ENCODE results near the gene GALK1. TPM values are rescaled to one million over a fixed set of nuclear protein-coding genes. Genes with fewer than 3 reads are reported as not detected.

The GALK1 gene
- total and polyA plus RNA-seq, 5 experiments from 2014 or later = 9.5 to 18.0 (median 14.4) TPM

GRCh38 chr17:75752802-75753513, 12.0 kb downstream of the GALK1 start:
- DNase-seq (peak in 1 of 10 donors; percentile 9), ATAC-seq (no peak)
- peaks cover 10 to 17% (median 15%) of the 10 kb centered on the region in 4 donors for H3K4me1 Mint-ChIP-seq
- H3K27me3 Mint-ChIP-seq = no peaks in the 10 kb centered on the region
- no peaks in the 10 kb centered on the region for H3K36me3 Mint-ChIP-seq
- POLR2A ChIA-PET = interaction anchor here (0.6 to 28.6 kb wide), 26 partner anchors 11 to 490 kb away, joined by 3 to 596 read pairs (median 6); partner anchors contain the start of genes GALK1, RECQL5, SAP30BP and SMIM5
- peak overlapping the region; percentile 54 to 75 (median 62) for H3K4me3 Mint-ChIP-seq
- H3K27ac Mint-ChIP-seq = peak overlapping the region in 6 of 10 donors; percentile 33 to 76 (median 68)
- H3K9me3 Mint-ChIP-seq = no peaks in the 10 kb centered on the region

GRCh38 chr17:75752405-75752709, 12.6 kb downstream of the GALK1 start:
- H3K36me3 Mint-ChIP-seq = no peaks in the 10 kb centered on the region
- H3K27ac Mint-ChIP-seq = peak overlapping the region in 1 of 10 donors; percentile 69
- H3K4me3 Mint-ChIP-seq = peak overlapping the region in 3 of 10 donors; percentile 24 to 37 (median 33)
- ATAC-seq (no peak), DNase-seq (no peak)
- H3K27me3 Mint-ChIP-seq = peaks cover 0 to 3% (median 0%) of the 10 kb centered on the region in 5 donors
- POLR2A ChIA-PET = interaction anchor here (0.6 to 28.6 kb wide), 6 partner anchors 12 to 268 kb away, joined by 8 to 596 read pairs (median 11); partner anchors contain the start of genes GALK1, SMIM5 and UNK
- no peaks in the 10 kb centered on the region for H3K9me3 Mint-ChIP-seq
- peaks cover 13 to 22% (median 19%) of the 10 kb centered on the region in 4 donors for H3K4me1 Mint-ChIP-seq

- Mint-ChIP-seq H3K27me3 (peaks cover 0 to 3% (median 0%) of the 10 kb centered on the region in 5 donors), H3K27ac (peak overlapping the region in 1 of 10 donors; percentile 82), H3K36me3 (no peaks in the 10 kb centered on the region), H3K4me1 (peaks cover 13 to 22% (median 19%) of the 10 kb centered on the region in 4 donors), H3K9me3 (no peaks in the 10 kb centered on the region), H3K4me3 (peak overlapping the region in 1 of 10 donors; percentile 33)
- DNase-seq (no peak), ATAC-seq (no peak)
- POLR2A ChIA-PET = interaction anchor here (0.6 to 28.6 kb wide), 3 partner anchors 30 to 267 kb away, joined by 8 to 596 read pairs (median 10); partner anchors contain the start of genes SMIM5 and UNK
Observed at GRCh38 chr17:75751676-75752404, 13.2 kb downstream of the GALK1 start.

GRCh38 chr17:75750661-75751423, 14.2 kb downstream of the GALK1 start:
- no peaks in the 10 kb centered on the region for H3K36me3 Mint-ChIP-seq
- peaks cover 13 to 22% (median 18%) of the 10 kb centered on the region in 4 donors for H3K4me1 Mint-ChIP-seq
- DNase-seq (no peak), ATAC-seq (no peak)
- POLR2A ChIA-PET = interaction anchor here (0.6 to 3.3 kb wide), 4 partner anchors 28 to 118 kb away, joined by 4 to 14 read pairs (median 8); partner anchors contain the start of gene SMIM5
- H3K4me3 Mint-ChIP-seq = no peak overlapping the region
- H3K27me3 Mint-ChIP-seq = peaks cover 0 to 3% (median 0%) of the 10 kb centered on the region in 5 donors
- peak overlapping the region in 2 of 10 donors; percentile 4 to 83 for H3K27ac Mint-ChIP-seq
- no peaks in the 10 kb centered on the region for H3K9me3 Mint-ChIP-seq

- peak overlapping the region in 1 of 10 donors; percentile 11 for H3K4me3 Mint-ChIP-seq
- POLR2A ChIA-PET = interaction anchor here (0.6 to 3.3 kb wide), 5 partner anchors 29 to 117 kb away, joined by 3 to 14 read pairs (median 4); partner anchors contain the start of gene SMIM5
- ATAC-seq (peak; percentile 67 to 73), DNase-seq (peak; percentile 71 to 93 (median 86))
- peak overlapping the region in 3 of 10 donors; percentile 27 to 83 (median 51) for H3K27ac Mint-ChIP-seq
- H3K27me3 Mint-ChIP-seq = peaks cover 0 to 3% (median 0%) of the 10 kb centered on the region in 5 donors
- no peaks in the 10 kb centered on the region for H3K36me3 Mint-ChIP-seq
- peaks cover 10 to 18% (median 15%) of the 10 kb centered on the region in 4 donors for H3K4me1 Mint-ChIP-seq
- no peaks in the 10 kb centered on the region for H3K9me3 Mint-ChIP-seq
Observed at GRCh38 chr17:75749545-75750389, 15.2 kb downstream of the GALK1 start.

GRCh38 chr17:75748706-75749105, 16.3 kb downstream of the GALK1 start:
- peaks cover 0 to 3% (median 0%) of the 10 kb centered on the region in 5 donors for H3K27me3 Mint-ChIP-seq
- no peak overlapping the region for H3K27ac Mint-ChIP-seq
- H3K9me3 Mint-ChIP-seq = no peaks in the 10 kb centered on the region
- ATAC-seq = no peak
- no peak overlapping the region for H3K4me3 Mint-ChIP-seq
- no peak for DNase-seq
- H3K4me1 Mint-ChIP-seq = peaks cover 8 to 14% (median 11%) of the 10 kb centered on the region in 4 donors
- POLR2A ChIA-PET = interaction anchor here (0.6 to 3.3 kb wide), 5 partner anchors 30 to 130 kb away, joined by 3 to 14 read pairs (median 4); partner anchors contain the start of gene SMIM5
- H3K36me3 Mint-ChIP-seq = no peaks in the 10 kb centered on the region

GRCh38 chr17:75743625-75744206, 21.3 kb downstream of the GALK1 start:
- Mint-ChIP-seq H3K4me1 (peaks cover 3 to 7% (median 4%) of the 10 kb centered on the region in 4 donors), H3K36me3 (no peaks in the 10 kb centered on the region), H3K9me3 (no peaks in the 10 kb centered on the region), H3K27ac (no peak overlapping the region), H3K27me3 (peaks cover 0 to 3% (median 0%) of the 10 kb centered on the region in 5 donors), H3K4me3 (no peak overlapping the region)
- POLR2A ChIA-PET = interaction anchor here (0.6 kb wide), 1 partner anchor 398 kb away, joined by 3 read pairs; no protein-coding TSS in a partner anchor
- no peak for ATAC-seq
- no peak for DNase-seq

- no peak overlapping the region for H3K27ac Mint-ChIP-seq
- DNase-seq (no peak), ATAC-seq (no peak)
- H3K4me3 Mint-ChIP-seq = no peak overlapping the region
- POLR2A ChIA-PET = interaction anchor here (0.6 kb wide), 1 partner anchor 920 kb away, joined by 3 read pairs; no protein-coding TSS in a partner anchor
- H3K9me3 Mint-ChIP-seq = no peaks in the 10 kb centered on the region
- peaks cover 0 to 4% (median 0%) of the 10 kb centered on the region in 5 donors for H3K27me3 Mint-ChIP-seq
- H3K36me3 Mint-ChIP-seq = no peaks in the 10 kb centered on the region
- peaks cover 0 to 4% (median 0%) of the 10 kb centered on the region in 4 donors for H3K4me1 Mint-ChIP-seq
Observed at GRCh38 chr17:75742337-75742736, 22.7 kb downstream of the GALK1 start.

- no peak overlapping the region for H3K4me3 Mint-ChIP-seq
- H3K27me3 Mint-ChIP-seq = peaks cover 0 to 7% (median 0%) of the 10 kb centered on the region in 5 donors
- POLR2A ChIA-PET = no interaction called here
- no peak for DNase-seq
- peaks cover 0 to 4% (median 0%) of the 10 kb centered on the region in 4 donors for H3K4me1 Mint-ChIP-seq
- H3K36me3 Mint-ChIP-seq = no peaks in the 10 kb centered on the region
- H3K9me3 Mint-ChIP-seq = no peaks in the 10 kb centered on the region
- peak overlapping the region in 1 of 10 donors; percentile 9 for H3K27ac Mint-ChIP-seq
- no peak for ATAC-seq
Observed at GRCh38 chr17:75740631-75741077, 24.3 kb downstream of the GALK1 start.

- DNase-seq = no peak
- H3K27me3 Mint-ChIP-seq = peaks cover 0 to 7% (median 0%) of the 10 kb centered on the region in 5 donors
- H3K4me1 Mint-ChIP-seq = peaks cover 0 to 4% (median 0%) of the 10 kb centered on the region in 4 donors
- POLR2A ChIA-PET = no interaction called here
- H3K36me3 Mint-ChIP-seq = no peaks in the 10 kb centered on the region
- no peak for ATAC-seq
- no peaks in the 10 kb centered on the region for H3K9me3 Mint-ChIP-seq
- no peak overlapping the region for H3K27ac Mint-ChIP-seq
- H3K4me3 Mint-ChIP-seq = no peak overlapping the region
Observed at GRCh38 chr17:75740215-75740614, 24.8 kb downstream of the GALK1 start.

- Mint-ChIP-seq H3K4me1 (peaks cover 0 to 4% (median under 1%) of the 10 kb centered on the region in 4 donors), H3K36me3 (no peaks in the 10 kb centered on the region), H3K27ac (no peak overlapping the region), H3K4me3 (no peak overlapping the region), H3K9me3 (no peaks in the 10 kb centered on the region), H3K27me3 (peaks cover 0 to 7% (median 0%) of the 10 kb centered on the region in 5 donors)
- ATAC-seq (no peak), DNase-seq (no peak)
- POLR2A ChIA-PET = no interaction called here
Observed at GRCh38 chr17:75739801-75740200, 25.2 kb downstream of the GALK1 start.

Measured in naive thymus-derived CD8-positive, alpha-beta T cell (primary cell).